SK-N-SH treated with all-trans-retinoic acid at 6 μM for 48 hours (cell line): ENCODE results near the gene CYP39A1.

Experiments used
- ATAC-seq: fragments of 200-7000 bp; cut with Tn5 transposase; 3 replicates; pipeline ENCODE4 v1.9.1; 2020; ENCODE audit warnings: mild to moderate bottlenecking, moderate library complexity
- BACH2 ChIP-seq: fragments of 250-450 bp; sonication (Bioruptor Pico); IDR thresholded peaks from 2 replicates; pipeline ENCODE4 v1.9.0; 2021; ENCODE audit warnings: mild to moderate bottlenecking, borderline replicate concordance
- CSDC2 ChIP-seq: fragments of 250-450 bp; sonication (Bioruptor Pico); IDR thresholded peaks from 2 replicates; pipeline ENCODE4 v1.5.0; 2020; ENCODE audit warnings: mild to moderate bottlenecking, moderate library complexity
- ESRRG ChIP-seq: fragments of 250-450 bp; sonication (Bioruptor Pico); IDR thresholded peaks from 2 replicates; pipeline ENCODE4 v1.6.1; 2021; ENCODE audit warnings: mild to moderate bottlenecking
- GLIS3 ChIP-seq: fragments of 250-450 bp; sonication (Bioruptor Pico); IDR thresholded peaks from 2 replicates; pipeline ENCODE4 v1.5.0; 2020; ENCODE audit warnings: mild to moderate bottlenecking, moderate library complexity
- ISL1 ChIP-seq: fragments of 250-450 bp; sonication (Bioruptor Pico); IDR thresholded peaks from 2 replicates; pipeline ENCODE4 v2.1.2; 2022; ENCODE audit warnings: mild to moderate bottlenecking, moderate library complexity
- OSR1 ChIP-seq: fragments of 250-450 bp; sonication (Bioruptor Pico); IDR thresholded peaks from 2 replicates; pipeline ENCODE4 v1.8.0; 2022; ENCODE audit warnings: moderate library complexity, mild to moderate bottlenecking, inconsistent platforms
- PPARA ChIP-seq: fragments of 250-450 bp; sonication (Bioruptor Pico); IDR thresholded peaks from 2 replicates; pipeline ENCODE4 v1.5.0; 2020; ENCODE audit warnings: mild to moderate bottlenecking, borderline replicate concordance
- RARB ChIP-seq: fragments of 250-450 bp; sonication (Bioruptor Pico); IDR thresholded peaks from 2 replicates; pipeline ENCODE4 v1.8.0; 2021; ENCODE audit warnings: mild to moderate bottlenecking, moderate library complexity
- TOX ChIP-seq: fragments of 250-450 bp; sonication (Bioruptor Pico); IDR thresholded peaks from 2 replicates; pipeline ENCODE4 v1.8.0; 2021; ENCODE audit warnings: mild to moderate bottlenecking, moderate library complexity, borderline replicate concordance
- ZC3H10 ChIP-seq: fragments of 250-450 bp; sonication (Bioruptor Pico); IDR thresholded peaks from 2 replicates; pipeline ENCODE4 v1.5.1; 2021; ENCODE audit warnings: mild to moderate bottlenecking, moderate library complexity
- ZFP3 ChIP-seq: fragments of 250-450 bp; sonication (Bioruptor Pico); IDR thresholded peaks from 2 replicates; pipeline ENCODE4 v1.5.0; 2020; ENCODE audit warnings: mild to moderate bottlenecking, moderate library complexity
- ZFP30 ChIP-seq: fragments of 450-650 bp; formaldehyde crosslinking; IDR thresholded peaks from 2 replicates; pipeline ENCODE4 v1.5.0; 2022; ENCODE audit warnings: mild to moderate bottlenecking, moderate library complexity
- ZNF565 ChIP-seq: fragments of 450-650 bp; formaldehyde crosslinking; conservative IDR thresholded peaks from 2 replicates; pipeline ENCODE4 v1.5.0; 2020; ENCODE audit warnings: low read depth, mild to moderate bottlenecking, moderate library complexity
- ZNF70 ChIP-seq: fragments of 450-650 bp; formaldehyde crosslinking; IDR thresholded peaks from 2 replicates; pipeline ENCODE4 v1.5.0; 2020; ENCODE audit warnings: mild to moderate bottlenecking, moderate library complexity
- ZNF8 ChIP-seq: fragments of 450-650 bp; formaldehyde crosslinking; IDR thresholded peaks from 2 replicates; pipeline ENCODE4 v1.5.0; 2020; ENCODE audit warnings: mild to moderate bottlenecking, moderate library complexity
- TF ChIP-seq, protein P1 (sequence below): fragments of 250-450 bp; sonication (Bioruptor Pico); IDR thresholded peaks from 2 replicates; pipeline ENCODE4 v1.8.0; 2020; ENCODE audit warnings: mild to moderate bottlenecking, moderate library complexity, borderline replicate concordance
- TF ChIP-seq, protein P2 (sequence below): fragments of 250-450 bp; sonication (Bioruptor Pico); IDR thresholded peaks from 2 replicates; pipeline ENCODE4 v1.5.1; 2021; ENCODE audit warnings: mild to moderate bottlenecking, moderate library complexity
- TF ChIP-seq, protein P3 (sequence below): fragments of 250-450 bp; sonication (Bioruptor Pico); IDR thresholded peaks from 2 replicates; pipeline ENCODE4 v1.5.1; 2020; ENCODE audit warnings: low read depth, mild to moderate bottlenecking, moderate library complexity
- TF ChIP-seq, protein P4 (sequence below): fragments of 250-450 bp; sonication (Bioruptor Pico); IDR thresholded peaks from 2 replicates; pipeline ENCODE4 v1.8.0; 2021; ENCODE audit warnings: low read depth, mild to moderate bottlenecking, moderate library complexity, borderline replicate concordance
- TF ChIP-seq, protein P5 (sequence below): fragments of 250-450 bp; sonication (Bioruptor Pico); IDR thresholded peaks from 2 replicates; pipeline ENCODE4 v1.5.0; 2020; ENCODE audit warnings: mild to moderate bottlenecking, moderate library complexity

The CYP39A1 gene

DNA sequence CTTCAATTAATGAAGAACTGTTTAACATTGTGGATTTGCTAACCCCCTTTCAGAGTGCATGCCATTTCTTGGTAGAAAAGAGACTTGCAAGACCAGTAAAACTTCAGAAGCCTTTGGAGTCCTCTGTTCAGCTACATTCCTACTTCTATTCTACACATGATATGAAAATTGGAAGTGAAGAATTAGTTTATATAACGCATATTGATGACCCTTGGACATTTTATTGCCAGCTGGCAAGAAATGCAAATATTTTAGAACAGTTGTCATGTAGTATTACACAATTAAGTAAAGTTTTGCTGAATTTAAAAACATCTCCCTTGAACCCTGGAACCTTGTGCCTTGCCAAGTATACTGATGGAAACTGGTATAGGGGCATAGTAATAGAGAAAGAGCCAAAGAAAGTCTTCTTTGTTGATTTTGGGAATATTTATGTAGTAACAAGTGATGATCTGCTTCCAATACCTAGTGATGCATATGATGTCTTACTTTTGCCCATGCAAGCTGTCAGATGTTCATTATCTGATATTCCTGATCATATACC lies 38.4 kb upstream of the CYP39A1 start:
- TF ChIP-seq PPARA (CRISPR knock-in tag): no peak
- TF ChIP-seq, all 23 proteins: peak for 0
- ATAC-seq: no peak

DNA sequence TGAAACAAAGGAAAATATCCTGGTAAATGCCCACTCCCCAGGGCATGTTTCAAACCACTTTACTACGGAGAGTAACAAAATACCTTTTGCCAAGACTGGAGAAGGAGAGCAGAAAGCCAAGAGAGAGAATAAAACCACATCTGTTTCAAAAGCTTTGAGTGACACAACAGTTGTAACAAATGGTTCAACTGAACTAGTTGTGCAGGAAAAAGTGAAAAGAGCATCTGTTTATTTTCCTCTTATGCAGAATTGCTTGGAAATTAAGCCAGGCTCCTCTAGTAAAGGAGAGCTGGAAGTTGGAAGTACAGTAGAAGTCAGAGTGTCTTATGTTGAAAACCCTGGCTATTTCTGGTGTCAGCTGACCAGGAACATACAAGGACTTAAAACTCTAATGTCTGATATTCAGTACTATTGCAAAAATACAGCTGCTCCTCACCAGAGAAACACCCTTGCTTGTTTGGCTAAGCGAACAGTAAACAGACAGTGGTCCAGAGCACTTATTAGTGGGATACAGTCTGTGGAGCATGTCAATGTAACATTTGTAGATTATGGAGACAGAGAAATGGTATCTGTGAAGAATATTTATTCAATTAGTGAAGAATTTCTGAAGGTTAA lies 37.6 kb upstream of the CYP39A1 start:
- ATAC-seq: no peak
- TF ChIP-seq, protein P1, sequence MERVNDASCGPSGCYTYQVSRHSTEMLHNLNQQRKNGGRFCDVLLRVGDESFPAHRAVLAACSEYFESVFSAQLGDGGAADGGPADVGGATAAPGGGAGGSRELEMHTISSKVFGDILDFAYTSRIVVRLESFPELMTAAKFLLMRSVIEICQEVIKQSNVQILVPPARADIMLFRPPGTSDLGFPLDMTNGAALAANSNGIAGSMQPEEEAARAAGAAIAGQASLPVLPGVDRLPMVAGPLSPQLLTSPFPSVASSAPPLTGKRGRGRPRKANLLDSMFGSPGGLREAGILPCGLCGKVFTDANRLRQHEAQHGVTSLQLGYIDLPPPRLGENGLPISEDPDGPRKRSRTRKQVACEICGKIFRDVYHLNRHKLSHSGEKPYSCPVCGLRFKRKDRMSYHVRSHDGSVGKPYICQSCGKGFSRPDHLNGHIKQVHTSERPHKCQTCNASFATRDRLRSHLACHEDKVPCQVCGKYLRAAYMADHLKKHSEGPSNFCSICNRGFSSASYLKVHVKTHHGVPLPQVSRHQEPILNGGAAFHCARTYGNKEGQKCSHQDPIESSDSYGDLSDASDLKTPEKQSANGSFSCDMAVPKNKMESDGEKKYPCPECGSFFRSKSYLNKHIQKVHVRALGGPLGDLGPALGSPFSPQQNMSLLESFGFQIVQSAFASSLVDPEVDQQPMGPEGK (CRISPR knock-in tag): no peak
- TF ChIP-seq ESRRG (no peak), RARB (CRISPR knock-in tag) (no peak), ZFP3 (CRISPR knock-in tag) (no peak), BACH2 (no peak), ZFP30 (CRISPR knock-in tag) (no peak), ISL1 (CRISPR knock-in tag) (no peak), OSR1 (CRISPR knock-in tag) (no peak), CSDC2 (CRISPR knock-in tag) (no peak), ZC3H10 (CRISPR knock-in tag) (no peak), ZNF565 (CRISPR knock-in tag) (no peak), TOX (CRISPR knock-in tag) (no peak), GLIS3 (CRISPR knock-in tag) (no peak), ZNF8 (CRISPR knock-in tag) (no peak)
- TF ChIP-seq, protein P2, sequence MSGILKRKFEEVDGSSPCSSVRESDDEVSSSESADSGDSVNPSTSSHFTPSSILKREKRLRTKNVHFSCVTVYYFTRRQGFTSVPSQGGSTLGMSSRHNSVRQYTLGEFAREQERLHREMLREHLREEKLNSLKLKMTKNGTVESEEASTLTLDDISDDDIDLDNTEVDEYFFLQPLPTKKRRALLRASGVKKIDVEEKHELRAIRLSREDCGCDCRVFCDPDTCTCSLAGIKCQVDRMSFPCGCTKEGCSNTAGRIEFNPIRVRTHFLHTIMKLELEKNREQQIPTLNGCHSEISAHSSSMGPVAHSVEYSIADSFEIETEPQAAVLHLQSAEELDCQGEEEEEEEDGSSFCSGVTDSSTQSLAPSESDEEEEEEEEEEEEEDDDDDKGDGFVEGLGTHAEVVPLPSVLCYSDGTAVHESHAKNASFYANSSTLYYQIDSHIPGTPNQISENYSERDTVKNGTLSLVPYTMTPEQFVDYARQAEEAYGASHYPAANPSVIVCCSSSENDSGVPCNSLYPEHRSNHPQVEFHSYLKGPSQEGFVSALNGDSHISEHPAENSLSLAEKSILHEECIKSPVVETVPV (CRISPR knock-in tag): no peak
- TF ChIP-seq, protein P3, sequence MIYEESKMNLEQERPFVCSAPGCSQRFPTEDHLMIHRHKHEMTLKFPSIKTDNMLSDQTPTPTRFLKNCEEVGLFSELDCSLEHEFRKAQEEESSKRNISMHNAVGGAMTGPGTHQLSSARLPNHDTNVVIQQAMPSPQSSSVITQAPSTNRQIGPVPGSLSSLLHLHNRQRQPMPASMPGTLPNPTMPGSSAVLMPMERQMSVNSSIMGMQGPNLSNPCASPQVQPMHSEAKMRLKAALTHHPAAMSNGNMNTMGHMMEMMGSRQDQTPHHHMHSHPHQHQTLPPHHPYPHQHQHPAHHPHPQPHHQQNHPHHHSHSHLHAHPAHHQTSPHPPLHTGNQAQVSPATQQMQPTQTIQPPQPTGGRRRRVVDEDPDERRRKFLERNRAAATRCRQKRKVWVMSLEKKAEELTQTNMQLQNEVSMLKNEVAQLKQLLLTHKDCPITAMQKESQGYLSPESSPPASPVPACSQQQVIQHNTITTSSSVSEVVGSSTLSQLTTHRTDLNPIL (CRISPR knock-in tag): no peak
- TF ChIP-seq, protein P4, sequence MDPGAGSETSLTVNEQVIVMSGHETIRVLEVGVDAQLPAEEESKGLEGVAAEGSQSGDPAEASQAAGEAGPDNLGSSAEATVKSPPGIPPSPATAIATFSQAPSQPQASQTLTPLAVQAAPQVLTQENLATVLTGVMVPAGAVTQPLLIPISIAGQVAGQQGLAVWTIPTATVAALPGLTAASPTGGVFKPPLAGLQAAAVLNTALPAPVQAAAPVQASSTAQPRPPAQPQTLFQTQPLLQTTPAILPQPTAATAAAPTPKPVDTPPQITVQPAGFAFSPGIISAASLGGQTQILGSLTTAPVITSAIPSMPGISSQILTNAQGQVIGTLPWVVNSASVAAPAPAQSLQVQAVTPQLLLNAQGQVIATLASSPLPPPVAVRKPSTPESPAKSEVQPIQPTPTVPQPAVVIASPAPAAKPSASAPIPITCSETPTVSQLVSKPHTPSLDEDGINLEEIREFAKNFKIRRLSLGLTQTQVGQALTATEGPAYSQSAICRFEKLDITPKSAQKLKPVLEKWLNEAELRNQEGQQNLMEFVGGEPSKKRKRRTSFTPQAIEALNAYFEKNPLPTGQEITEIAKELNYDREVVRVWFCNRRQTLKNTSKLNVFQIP (CRISPR knock-in tag): no peak
- TF ChIP-seq, protein P5, sequence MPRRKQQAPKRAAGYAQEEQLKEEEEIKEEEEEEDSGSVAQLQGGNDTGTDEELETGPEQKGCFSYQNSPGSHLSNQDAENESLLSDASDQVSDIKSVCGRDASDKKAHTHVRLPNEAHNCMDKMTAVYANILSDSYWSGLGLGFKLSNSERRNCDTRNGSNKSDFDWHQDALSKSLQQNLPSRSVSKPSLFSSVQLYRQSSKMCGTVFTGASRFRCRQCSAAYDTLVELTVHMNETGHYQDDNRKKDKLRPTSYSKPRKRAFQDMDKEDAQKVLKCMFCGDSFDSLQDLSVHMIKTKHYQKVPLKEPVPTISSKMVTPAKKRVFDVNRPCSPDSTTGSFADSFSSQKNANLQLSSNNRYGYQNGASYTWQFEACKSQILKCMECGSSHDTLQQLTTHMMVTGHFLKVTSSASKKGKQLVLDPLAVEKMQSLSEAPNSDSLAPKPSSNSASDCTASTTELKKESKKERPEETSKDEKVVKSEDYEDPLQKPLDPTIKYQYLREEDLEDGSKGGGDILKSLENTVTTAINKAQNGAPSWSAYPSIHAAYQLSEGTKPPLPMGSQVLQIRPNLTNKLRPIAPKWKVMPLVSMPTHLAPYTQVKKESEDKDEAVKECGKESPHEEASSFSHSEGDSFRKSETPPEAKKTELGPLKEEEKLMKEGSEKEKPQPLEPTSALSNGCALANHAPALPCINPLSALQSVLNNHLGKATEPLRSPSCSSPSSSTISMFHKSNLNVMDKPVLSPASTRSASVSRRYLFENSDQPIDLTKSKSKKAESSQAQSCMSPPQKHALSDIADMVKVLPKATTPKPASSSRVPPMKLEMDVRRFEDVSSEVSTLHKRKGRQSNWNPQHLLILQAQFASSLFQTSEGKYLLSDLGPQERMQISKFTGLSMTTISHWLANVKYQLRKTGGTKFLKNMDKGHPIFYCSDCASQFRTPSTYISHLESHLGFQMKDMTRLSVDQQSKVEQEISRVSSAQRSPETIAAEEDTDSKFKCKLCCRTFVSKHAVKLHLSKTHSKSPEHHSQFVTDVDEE: no peak
- TF ChIP-seq, all 23 proteins: peak for 0

DNA sequence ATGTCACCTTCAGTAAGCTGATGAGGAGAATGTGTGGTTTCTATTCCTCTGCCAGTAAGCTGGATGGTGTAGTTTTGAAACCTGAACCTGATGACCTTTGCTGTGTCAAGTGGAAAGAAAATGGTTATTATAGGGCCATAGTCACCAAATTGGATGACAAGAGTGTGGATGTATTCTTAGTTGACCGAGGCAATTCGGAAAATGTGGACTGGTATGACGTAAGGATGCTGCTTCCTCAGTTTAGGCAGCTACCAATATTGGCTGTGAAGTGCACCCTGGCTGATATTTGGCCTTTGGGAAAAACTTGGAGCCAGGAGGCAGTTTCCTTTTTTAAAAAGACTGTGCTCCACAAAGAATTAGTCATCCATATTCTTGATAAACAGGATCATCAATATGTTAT lies 37.0 kb upstream of the CYP39A1 start:
- no peak for ATAC-seq
- no peak for TF ChIP-seq RARB (CRISPR knock-in tag)
- no peak for TF ChIP-seq ZNF70 (CRISPR knock-in tag)
- TF ChIP-seq, protein P2 (CRISPR knock-in tag): no peak
- TF ChIP-seq, protein P4 (CRISPR knock-in tag): no peak
- TF ChIP-seq PPARA (CRISPR knock-in tag): no peak
- TF ChIP-seq ZFP3 (CRISPR knock-in tag): no peak
- no peak for TF ChIP-seq ESRRG
